Measurements from ENCODE around the gene MYH10. TPM values are rescaled to one million over a fixed set of nuclear protein-coding genes. Genes with fewer than 3 reads are reported as not detected.
A peak's percentile ranks its signal among the peaks of the same experiment; 100 is the strongest.

Gene MYH10
- total and polyA plus RNA-seq, 9 of the 15 experiments (the other 6 are each of a cell fraction or from before 2014, with no cell fraction given): 16.3 to 95.3 (median 39.7) TPM

DNA sequence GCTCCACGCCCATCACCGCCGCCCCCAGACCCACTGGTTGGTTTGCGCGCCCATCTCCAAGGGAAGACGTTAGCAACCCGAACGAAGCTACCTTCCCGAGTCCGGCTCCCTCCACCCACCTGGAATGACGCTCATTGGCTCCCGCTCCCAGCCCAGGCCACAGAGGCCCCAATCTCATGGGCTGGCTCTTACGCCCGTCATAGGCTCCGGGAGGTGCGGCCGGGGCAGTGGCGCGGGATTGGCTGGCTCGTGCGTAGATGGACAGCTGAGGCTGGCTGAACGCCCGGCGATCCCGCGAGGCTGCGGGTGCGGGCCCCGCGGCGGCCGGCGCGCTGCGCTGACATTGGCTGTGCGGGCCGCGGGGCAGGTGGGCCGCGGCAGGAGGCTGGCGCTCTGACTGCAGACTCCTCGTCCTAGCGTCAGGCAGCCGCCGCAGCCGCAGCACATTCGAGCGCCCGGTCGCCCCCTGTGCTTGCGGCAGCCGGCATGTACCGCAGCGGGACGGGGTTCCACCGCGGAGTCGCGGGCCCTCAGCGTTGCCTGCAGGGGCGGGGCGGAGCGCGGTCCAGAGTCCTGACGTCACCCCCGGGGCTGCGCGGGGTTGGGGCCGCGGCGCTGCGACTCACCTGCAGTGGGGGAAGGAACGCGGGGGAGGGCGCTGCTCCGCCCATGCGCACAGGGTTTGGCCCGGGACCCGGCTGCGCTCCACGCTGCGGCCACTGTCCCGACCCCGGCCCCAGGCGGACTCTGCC, 453 bp upstream of the MYH10 start (continued):
- TF ChIP-seq RBFOX2 (IDR thresholded peaks at IDR 0.05; ENCODE audit: low read depth, low read length) (peak; percentile 81), TRIM25 (IDR thresholded peaks at IDR 0.05; ENCODE audit: borderline replicate concordance) (no peak), KDM2B (CRISPR knock-in tag; IDR thresholded peaks at IDR 0.05) (peak; percentile 7; the same call in 1 of the 2 replicates), TBP (optimal IDR thresholded peaks at IDR 0.05; ENCODE audit: low read depth, low read length) (no peak), USF1 (CRISPR knock-in tag; IDR thresholded peaks at IDR 0.05) (no peak), EWSR1 (IDR thresholded peaks at IDR 0.05; ENCODE audit: borderline replicate concordance, low read depth, partially characterized antibody) (no peak), E2F1 (CRISPR knock-in tag; IDR thresholded peaks at IDR 0.05) (0 out of 2 replicates have a peak, but pooled peaks have one; percentile 12), ZNF239 (CRISPR knock-in tag; IDR thresholded peaks at IDR 0.05) (no peak), ARID4B (CRISPR knock-in tag; IDR thresholded peaks at IDR 0.05) (peak; percentile 74), ATF2 (CRISPR knock-in tag; IDR thresholded peaks at IDR 0.05) (peak; percentile 91), SAP30 (IDR thresholded peaks at IDR 0.05; ENCODE audit: borderline replicate concordance, insufficient read depth, low read depth, low read length, poor library complexity, severe bottlenecking) (peak; percentile 73), CTCF (IDR thresholded peaks at IDR 0.05 in 2 of 3, conservative IDR thresholded peaks at IDR 0.05 in 1 of 3; ENCODE audit: insufficient read depth in 2 of 3, low read depth in 1 of 3, low read length in 3 of 3) (peak; percentile 28 to 34 (median 28); a peak in 3 of 6 replicates), ZC3H11A (IDR thresholded peaks at IDR 0.05; ENCODE audit: low read depth, low read length) (no peak)

All from K562 (cell line).